ENCODE measurements around the gene PHTF1.

The PHTF1 gene

GRCh38 chr1:113648478-113648877, 110.8 kb downstream of the PHTF1 start:
- TF ChIP-seq, protein P1, sequence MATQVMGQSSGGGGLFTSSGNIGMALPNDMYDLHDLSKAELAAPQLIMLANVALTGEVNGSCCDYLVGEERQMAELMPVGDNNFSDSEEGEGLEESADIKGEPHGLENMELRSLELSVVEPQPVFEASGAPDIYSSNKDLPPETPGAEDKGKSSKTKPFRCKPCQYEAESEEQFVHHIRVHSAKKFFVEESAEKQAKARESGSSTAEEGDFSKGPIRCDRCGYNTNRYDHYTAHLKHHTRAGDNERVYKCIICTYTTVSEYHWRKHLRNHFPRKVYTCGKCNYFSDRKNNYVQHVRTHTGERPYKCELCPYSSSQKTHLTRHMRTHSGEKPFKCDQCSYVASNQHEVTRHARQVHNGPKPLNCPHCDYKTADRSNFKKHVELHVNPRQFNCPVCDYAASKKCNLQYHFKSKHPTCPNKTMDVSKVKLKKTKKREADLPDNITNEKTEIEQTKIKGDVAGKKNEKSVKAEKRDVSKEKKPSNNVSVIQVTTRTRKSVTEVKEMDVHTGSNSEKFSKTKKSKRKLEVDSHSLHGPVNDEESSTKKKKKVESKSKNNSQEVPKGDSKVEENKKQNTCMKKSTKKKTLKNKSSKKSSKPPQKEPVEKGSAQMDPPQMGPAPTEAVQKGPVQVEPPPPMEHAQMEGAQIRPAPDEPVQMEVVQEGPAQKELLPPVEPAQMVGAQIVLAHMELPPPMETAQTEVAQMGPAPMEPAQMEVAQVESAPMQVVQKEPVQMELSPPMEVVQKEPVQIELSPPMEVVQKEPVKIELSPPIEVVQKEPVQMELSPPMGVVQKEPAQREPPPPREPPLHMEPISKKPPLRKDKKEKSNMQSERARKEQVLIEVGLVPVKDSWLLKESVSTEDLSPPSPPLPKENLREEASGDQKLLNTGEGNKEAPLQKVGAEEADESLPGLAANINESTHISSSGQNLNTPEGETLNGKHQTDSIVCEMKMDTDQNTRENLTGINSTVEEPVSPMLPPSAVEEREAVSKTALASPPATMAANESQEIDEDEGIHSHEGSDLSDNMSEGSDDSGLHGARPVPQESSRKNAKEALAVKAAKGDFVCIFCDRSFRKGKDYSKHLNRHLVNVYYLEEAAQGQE (IDR thresholded peaks at IDR 0.05; ENCODE audit: low read depth): no peak
- TF ChIP-seq, protein P2, sequence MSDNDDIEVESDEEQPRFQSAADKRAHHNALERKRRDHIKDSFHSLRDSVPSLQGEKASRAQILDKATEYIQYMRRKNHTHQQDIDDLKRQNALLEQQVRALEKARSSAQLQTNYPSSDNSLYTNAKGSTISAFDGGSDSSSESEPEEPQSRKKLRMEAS (IDR thresholded peaks at IDR 0.05): no peak
- TF ChIP-seq RAD21 (IDR thresholded peaks at IDR 0.05; ENCODE audit: low read depth): no peak
- TF ChIP-seq EP300 (IDR thresholded peaks at IDR 0.05; ENCODE audit: borderline replicate concordance): no peak
- TF ChIP-seq YY1 (IDR thresholded peaks at IDR 0.05; ENCODE audit: low read depth): no peak
- TF ChIP-seq TAF1 (IDR thresholded peaks at IDR 0.05; ENCODE audit: low read depth): no peak
- TF ChIP-seq CREB1 (IDR thresholded peaks at IDR 0.05; ENCODE audit: low read depth): no peak
- TF ChIP-seq ZBTB7A (IDR thresholded peaks at IDR 0.05; ENCODE audit: low read depth): no peak
- TF ChIP-seq NFIC (IDR thresholded peaks at IDR 0.05): no peak
- TF ChIP-seq EGR1 (IDR thresholded peaks at IDR 0.05): no peak

DNA sequence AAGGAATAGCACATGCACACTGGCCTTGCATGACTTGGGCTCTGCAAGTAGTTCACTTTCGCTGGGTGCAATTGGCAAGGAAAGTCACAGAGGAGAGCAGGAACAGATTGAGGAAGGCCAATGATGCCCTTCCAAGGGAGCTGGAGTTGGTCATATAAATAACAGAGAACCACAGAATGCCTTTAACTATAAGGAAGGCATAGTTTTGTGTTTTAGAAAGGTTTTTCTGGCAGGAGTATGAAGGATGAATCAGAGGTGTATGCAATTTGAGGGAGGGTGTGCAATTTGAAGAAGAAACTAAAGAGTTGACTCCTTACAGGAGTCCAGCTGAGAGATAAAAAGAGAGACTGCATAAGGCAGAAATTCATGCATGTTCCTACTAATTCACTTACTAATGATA, 112.1 kb downstream of the PHTF1 start:
- TF ChIP-seq ZBTB7A (IDR thresholded peaks at IDR 0.05; ENCODE audit: low read depth) (no peak), YY1 (IDR thresholded peaks at IDR 0.05; ENCODE audit: low read depth) (no peak)
